IPS DF 19.7 (cell line): ENCODE measurements around the gene CCDC9.

Source experiments
- DNase-seq: peaks from one replicate; pipeline ENCODE4 v3.0.0-alpha.2; 2013; ENCODE audit warnings: low read depth, low spot score

The CCDC9 gene

DNA sequence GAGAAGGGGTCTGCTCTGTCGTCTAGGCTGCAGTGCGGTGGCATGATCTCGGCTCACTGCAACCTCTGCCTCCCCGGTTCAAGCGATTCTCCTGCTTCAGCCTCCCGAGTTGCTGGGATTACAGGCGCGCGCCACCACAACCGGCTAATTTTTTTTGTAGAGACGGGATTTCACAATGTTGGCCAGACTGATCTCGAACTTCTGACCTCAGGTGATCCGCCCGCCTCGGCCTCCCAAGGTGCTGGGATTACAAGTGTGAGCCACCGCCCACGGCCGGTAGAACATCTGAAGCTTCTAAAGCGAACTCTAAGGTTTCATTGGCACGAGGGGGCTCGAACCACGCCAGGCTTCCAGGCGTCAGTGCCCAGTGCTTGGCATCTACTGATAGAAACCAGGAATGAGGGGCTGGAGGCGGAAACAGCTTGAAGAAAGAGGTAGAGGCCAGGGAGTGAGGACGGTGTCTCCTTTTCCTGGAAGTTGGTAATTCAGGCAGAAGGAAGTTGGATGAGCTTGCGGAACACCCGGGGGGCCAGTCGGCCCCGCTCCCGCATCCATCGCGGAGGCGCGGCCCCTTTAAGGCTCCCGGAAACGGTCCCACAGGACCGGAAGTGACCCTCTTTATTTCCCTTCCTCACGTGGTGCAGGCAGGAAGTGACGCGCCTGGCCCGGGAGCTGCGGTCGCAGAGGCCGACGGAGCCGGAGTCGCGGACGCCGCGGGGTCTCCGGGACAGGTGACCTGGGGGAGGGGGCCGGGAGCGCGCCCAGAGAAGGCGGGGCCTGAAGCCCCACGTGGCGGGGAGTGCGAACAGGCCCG lies at the start of gene CCDC9:
TSS of gene CCDC9 (plus strand) at position 647 of the 814 bp plus-strand sequence. CDS start 1,876 bp downstream, outside the sequence.
- DNase-seq = no peak

DNA sequence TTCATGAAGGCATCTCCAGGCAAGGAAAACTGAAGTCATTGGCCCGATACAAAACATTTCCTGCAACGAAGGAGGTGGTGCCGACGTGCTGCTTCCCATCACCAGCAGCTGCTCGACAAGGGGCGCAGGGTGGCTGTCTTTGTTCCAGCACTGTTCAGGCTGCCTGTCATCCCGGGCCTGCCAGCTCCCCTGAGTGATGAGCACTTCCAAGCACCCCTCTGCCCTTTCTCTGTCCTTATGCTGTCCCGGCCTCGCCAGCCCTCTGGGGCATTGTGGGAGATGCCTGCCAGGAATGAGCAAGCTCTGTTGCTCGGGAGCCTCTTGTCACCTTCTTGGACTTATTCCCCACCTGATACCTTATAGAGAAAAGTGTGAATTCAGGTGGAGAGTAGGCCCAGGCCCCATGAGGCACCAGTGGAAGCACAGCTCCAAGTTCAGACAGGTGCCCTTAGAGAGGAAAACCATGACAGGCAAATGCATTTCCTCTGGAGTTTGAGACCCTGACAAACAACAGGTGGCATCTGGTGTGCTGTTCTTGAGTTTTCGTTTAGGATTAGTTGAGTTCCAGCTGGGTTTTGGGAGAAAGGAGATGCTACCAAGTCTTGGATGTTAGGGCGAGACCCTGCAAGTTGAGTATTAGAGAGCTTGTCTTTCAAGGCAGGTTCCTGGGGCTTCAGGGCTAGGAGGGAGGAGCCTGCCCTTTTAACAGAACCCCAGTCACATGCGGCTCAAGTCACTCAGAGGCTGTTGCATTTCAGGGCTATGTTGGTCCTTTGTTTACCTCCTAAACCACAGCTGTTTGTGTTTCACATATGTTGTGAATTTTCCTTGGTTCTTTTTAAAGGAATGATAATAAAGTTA lies 46.8 kb upstream of the CCDC9 start:
- DNase-seq = no peak

DNA sequence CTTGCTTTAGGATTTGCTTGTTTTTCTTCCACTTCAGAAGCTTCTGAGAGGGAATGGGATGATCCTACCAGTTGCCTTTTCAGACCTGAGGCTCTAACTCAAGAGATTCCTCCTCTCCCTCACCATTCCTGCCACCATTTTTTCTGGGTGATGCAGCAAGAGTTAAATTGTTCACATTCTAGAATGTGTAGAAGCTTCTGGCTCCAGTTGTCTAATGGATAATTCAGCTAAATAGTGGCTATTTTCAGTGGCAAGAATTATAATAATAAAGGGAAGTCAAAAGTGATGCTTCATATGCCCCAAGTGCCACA lies 46.2 kb upstream of the CCDC9 start:
- DNase-seq = no peak

DNA sequence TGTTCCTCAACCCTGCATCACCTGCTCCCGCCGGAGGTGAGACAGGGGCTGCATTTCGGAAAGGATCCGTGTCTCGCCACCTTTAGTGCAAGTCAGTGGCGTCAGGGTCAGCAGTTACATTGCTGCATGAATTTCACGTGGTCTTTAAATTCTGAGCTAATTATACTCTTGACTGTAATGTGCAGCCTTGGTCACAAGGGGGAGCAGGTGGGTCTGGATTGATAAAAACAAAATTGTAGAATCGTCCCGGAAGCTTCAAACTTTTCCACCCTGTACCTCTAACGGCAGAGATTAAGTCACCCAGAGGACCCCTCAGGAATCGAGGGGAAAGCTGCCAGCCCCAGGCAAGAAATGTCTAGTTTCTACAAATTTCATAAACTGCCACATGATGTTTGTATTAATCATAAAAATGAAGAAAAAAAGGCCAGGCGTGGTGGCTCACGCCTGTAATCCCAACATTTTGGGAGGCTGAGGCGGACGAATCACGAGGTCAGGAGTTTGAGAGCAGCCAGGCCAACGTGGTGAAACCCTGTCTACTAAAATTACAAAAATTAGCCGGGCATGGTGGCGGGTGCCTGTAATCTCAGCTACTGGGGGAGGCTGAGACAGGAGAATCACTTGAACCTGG lies 45.5 kb upstream of the CCDC9 start:
- DNase-seq = no peak

DNA sequence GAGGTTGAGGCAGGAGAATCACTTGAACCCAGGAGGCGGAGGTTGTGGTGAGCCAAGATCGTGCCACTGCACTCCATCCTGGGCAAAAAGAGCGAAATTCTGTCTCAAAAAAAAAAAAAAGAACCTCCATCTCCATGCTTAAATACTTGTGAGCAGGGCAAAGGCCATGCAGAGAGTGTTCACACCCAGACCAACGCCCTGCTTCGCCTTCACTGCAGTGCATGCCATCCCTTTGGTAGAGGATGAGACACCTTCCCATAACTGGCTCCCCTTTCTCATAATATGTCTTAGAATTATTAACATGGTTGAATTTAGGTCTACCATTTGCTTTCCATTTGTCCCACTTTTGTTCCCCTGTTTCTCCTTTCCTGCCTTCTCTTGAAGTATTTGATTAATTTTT lies 40.7 kb upstream of the CCDC9 start:
- no peak for DNase-seq

DNA sequence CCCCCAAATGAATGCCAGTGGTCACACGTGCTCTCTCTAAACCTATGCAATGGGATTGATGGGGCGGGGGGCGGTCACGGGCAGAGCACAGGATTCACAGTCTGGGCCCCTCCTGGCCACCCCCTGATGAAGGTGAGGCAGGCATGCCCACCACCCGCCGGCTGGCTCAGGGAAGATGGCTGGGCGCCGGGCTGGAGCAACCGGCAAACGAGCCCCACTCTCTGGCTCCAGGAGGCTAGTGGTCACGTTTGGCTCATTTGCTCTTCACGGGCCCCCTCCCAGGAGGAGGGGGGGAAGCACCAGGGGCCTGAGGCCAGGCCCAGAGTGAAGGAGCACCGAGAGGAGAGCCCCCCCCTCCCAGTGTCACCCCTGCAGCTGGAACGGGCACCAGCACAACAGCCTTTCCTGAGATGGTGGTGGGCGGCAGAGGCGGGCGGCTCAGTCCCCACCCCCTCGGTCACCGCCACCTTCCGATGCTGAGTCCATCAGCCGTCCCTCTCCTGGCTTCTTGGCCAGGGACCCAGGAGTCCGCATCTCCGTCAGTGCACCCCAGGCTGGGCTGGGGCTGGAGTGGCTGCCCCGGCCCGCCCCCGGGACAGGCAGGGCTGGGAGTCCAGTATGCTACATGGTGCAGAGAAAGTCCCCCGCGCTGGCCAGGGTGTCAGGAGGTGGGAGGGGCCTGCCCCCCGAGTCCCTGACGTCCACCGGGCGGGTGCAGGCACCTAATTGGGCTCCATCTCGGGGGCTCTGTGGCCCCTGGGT lies 35.1 kb upstream of the CCDC9 start:
- DNase-seq = no peak

DNA sequence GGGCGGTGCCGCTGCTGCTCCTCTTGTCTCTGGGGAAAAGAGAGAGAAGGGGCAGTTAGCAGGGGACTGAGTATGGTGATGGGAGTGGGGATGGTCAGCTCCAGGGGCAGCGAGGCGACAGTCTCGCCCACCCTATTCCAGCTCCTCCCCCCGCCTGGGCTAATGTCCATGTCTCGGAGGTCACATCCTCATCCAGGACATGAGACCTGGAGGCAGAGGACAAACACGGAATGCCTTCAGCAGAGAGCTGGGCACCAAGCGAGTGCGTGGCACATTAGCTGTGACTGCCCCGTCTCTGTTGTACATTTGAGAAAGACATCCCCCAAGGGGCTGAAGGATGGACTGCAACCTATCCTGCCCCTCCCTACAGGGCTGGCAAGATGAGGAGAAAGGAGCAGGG lies 34.4 kb upstream of the CCDC9 start:
- no peak for DNase-seq

DNA sequence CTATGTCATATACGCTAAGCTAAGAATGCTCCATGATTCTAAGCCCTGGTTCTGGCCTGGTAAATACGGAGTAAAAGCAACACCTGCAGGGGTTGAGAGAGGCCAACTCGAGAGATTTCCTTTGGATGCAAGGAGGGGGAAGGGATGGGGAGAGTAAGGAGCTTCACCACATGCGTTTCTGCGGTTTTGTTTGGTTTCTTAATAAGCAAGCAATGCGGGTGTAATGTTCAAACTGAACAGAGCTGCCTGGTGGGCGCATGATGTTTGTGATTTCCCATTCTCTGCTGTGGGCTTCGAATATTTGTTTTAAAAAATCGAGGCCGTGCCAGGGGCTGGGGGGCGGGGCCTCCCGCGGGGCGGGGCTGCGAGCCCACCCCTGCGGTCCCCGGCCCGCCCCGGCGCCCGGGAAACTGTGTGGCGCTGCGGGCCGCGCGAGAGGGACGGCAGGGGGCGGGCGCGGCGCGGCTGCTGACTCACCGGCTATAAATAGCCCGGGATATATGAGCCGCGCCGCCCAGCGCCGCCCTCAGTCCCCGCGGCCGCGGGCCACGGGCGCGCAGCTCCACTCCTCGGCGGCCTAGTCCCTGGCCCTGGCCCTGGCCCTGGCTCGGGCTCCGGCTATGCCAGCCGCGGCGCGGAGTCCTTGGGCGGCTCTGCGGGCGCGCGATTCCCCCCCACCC lies 30.4 kb upstream of the CCDC9 start:
- DNase-seq = no peak

DNA sequence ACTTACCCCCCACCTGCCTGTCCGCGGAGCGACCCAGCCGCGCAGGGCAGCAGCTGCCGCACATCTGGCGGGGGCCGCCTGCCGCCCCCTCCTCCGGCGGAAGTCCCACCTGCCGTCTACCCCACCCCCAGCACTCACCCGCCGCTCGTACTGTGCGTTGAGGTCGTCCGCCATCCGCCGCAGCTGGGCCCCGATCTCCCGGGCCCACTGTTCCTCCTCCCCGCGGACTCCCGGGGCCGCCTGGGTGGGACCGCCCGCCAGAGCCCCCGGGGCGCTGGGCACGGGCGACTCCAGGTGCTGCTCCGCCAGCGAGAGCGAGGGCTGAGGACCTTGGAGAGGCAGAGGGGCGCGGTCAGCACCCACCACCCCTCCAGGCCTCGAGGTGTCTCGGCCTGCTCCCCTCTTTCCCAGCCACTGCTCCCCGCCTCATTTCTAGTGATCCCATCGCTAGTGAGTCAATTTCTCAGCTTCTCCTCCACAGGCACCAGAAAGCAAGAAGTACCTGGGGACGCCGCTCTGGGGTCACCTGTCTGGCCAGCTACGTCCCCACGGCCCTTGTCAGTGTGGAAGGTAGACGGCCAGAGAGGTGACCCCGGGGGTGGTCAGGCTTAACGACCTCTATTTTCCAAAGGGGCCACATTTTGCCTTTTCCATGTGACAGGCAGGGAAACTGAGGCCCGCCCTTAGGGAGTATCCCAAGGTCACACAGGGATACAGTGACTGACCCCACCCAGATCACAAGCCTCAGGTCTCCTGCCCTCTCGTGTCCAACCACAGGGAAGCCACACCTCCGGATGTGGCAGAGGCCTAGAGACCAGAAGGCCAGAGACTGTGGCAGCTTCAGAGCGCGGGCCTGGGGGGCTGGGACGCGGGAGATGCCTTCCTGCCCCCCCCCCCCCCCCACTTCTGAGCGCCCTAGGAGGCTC lies 29.6 kb upstream of the CCDC9 start:
- no peak for DNase-seq

DNA sequence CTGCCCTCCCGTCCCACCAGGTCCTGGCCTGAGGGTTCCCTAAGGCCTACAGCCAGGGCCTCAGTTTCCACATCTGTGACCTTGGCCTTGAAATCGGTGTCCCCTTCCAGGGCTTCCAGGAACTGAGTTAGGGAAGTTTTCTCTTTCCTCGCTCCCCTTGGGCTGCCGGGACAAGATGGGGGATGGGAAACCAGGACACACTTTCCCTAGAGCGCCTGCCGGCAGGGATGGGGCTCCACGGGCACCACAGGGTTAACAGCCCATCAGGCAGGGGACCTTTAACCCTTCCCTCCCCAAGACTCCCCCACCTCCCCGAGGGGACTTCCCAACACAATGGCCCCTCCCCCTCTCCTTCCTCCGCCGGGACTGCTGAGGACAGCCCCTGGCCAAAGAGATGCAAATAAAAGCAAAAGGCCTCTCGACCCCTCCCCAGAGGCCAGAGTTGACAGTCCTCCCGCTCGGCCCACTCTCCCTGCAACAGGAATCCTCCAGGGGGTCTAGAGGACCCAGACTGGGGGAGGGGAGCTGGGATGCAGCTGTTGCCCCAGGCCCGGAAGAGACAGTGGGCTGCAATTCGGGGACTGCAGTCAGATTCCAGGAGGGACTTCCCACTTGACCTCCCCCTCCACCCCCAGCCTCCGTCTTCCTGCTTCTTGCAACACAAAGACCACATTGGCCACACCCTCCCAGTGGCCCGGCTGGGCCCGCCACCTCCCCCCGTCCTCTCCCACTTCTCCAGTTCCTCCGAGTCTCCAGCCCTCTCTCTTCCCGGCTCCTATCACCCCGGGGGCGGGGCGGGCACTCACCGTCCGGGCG lies 28.8 kb upstream of the CCDC9 start:
- peak; percentile 97 for DNase-seq

DNA sequence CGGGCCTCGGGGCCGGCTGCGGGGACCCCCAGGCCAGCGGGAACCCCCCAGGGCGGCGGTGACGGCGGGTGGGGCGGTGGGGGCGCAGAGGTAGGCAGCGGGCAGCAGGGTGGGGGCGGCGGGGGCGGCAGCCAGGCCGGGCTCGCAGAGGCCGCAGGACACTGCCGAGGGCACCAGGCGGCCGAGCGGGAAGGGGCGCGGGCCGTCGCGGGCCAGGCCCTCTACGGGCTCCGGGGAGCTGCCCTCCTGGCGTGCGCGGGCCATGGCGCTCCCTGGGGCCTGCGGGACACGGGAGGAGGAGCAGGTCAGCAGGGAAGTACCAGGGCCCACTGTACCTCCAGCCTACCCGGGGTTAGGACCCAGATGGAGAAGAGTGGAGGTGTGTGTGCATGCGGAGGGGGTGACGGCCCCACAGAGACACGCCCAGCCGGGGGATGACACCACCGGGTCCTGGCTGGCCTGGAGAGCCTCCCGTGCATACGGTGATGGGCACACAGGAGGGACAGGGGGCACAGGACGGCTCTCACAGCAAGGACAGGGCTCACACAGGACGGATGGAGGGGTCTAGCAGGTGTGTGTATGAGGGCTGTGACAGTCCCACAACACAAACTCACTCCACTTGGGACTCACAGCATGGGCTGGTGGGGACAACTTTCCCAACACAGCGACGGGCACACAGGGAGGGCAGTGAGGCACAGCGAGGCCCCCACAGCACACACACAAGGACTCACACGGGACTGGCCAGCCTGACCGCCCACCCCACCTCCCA lies 28.0 kb upstream of the CCDC9 start:
- no peak for DNase-seq

DNA sequence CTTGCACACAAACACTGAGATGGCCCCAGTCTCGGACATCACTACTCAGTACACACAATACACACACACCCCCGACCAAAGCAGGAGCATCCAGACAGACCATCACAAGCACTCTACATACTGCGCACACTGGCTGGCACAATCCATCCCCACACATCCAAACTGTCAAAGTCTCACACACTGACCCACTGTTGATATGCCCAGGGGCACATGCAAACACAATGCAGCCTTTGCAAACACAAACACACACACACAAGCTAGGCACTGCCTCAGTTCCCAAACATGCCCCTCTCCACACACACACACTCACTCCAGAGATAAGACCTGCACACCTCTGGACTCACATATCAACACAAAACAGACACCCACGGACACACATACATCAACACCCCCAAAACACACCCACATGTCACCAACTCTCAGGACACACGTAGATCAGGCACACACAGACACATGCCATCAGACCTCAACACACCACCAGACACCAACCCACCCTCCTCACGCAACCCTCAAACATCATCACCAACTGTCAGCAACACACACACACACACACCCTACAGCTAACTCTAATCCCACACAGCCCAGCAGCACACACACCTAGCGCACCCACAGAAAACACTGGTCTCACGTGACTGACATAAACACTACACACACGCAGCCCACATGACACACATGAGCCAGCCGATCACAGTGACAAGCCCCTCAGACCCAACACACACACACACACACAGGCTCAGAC lies 27.2 kb upstream of the CCDC9 start:
- DNase-seq = no peak

DNA sequence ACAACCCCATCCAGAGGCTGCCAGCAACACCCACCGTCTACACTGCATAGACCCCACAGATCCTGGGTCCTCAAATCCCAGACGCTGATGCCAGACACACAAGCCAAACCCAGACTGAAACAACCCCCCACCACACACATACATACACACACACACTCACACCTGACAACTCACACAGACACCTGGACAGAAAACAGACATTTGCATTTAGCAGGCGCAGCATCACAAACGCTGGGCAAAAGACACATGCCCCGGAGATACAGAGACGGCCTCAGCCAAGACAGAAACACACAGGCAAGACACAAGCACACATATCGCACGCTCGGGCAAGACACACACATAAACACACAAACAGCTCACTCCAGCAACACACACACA lies 26.7 kb upstream of the CCDC9 start:
- no peak for DNase-seq

DNA sequence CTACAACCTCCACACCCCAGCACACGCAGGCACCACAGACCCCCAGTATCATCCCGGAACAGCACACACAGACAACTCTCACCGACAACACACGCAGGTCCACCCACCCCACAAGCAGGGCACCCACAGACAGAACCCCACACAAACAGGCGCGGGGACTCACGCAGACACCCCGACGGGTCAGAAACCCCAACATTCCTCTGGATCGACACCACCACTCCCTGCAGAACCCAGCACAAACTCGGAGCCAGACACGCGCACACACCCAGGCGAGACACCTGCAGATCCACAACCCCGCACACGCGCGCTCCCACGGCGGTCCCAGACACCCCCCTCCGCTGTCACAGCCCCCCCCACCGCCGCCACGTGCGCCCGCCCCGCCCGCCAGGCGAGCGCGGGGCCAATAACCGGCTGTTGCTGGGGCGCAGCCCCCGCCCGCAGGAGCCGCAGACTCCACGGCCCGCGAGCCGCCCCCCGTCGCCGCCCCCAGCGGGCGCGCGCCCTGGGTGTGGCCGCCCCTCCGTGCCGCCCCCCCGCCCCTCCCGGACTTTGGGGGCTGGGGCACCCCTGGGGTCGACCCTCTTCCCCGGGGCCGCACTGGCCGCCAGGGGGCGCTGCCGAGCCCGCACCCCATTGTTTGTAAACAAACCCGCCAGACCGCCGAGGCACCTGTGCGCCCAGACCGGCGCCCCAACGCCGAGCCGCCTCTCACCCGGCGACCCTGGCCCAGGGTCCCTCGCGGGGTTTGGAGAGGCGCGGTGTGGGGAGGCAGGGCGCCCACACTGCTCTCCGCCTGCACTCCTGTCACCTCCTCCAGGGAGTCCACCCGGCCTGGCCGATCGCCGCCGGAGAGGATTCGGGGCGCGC lies 26.0 kb upstream of the CCDC9 start:
- no peak for DNase-seq

DNA sequence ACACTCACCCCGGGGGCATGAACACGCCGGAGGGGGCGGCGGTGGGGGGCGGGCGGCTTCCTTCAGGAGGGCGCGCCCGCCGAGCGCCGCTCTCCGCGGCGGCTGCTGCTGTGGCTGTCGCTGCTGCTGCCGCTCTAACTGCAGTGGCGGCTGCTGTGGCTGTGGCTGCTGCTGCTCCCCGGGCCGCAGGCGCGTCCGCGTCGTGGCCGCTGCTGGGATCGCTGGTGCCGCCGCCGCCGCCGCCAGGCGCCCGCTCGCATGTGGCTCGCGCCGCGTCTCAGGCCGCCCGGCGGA lies 25.5 kb upstream of the CCDC9 start, which contains the start of gene BBC3:
TSS of gene BBC3 (minus strand) at position 279 of the 294 bp plus-strand sequence. CDS start 2,768 bp downstream, outside the sequence.
- no peak for DNase-seq

DNA sequence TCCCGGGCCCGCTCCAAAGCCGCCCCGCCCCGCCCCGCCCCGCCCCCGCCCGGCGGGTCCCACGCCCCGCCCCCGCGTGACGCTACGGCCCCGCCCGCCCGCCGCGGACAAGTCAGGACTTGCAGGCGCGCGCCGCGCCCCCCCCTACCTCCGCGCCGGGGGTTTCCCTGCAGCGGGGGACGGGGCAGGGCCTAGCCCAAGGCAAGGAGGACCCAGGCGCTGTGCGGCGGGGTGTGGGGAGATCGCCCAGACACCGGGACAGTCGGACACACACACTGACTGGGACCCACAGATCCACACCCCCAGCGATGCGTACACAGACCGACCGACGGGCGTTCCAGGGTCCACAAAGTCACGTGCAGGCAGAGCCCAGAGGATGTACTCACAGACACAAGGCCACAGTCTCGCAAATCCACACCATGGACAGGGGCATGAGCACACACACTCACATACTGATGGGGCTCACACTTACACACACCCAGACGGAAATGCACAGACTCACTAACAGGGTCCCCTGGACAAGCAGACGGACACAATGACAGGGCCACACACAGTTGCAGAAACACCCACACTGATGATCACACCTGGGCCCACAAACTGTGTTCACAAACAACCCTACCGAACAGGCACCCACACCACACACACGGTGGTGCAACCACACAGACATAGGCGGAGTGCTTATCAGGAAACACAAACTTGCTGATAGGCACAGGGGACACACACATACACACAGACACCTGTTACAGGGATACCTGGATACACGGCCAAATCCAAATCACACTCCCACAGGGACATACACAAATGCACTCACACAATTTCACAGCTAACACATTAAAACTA lies 24.9 kb upstream of the CCDC9 start:
- no peak for DNase-seq
